GM23248 (cell line): ENCODE results near the gene PDE4C.

Experiments used
- EZH2 ChIP-seq: fragments of 200-600 bp; sonication (generic); IDR thresholded peaks from 2 replicates; pipeline ENCODE4 v1.6.1; 2018; ENCODE audit warnings: antibody characterized with exemption, mild to moderate bottlenecking; ENCODE audit not compliant: insufficient read depth, poor library complexity, severe bottlenecking
- EZH2phosphoT487 ChIP-seq: fragments of 200-600 bp; sonication (generic); IDR thresholded peaks from 2 replicates; pipeline ENCODE4 v1.6.1; 2018; ENCODE audit warnings: antibody characterized with exemption, moderate library complexity, mild to moderate bottlenecking, low read depth; ENCODE audit not compliant: insufficient read depth

GRCh38 chr19:18214779-18215433 is 11.3 kb downstream of the PDE4C start:
- TF ChIP-seq EZH2: no peak
- TF ChIP-seq EZH2phosphoT487: no peak
